Vagina (tissue), 2 donors: ENCODE results near the gene ZNF174. TPM values are rescaled to one million over a fixed set of nuclear protein-coding genes. Genes with fewer than 3 reads are reported as not detected.

Source experiments
- DNase-seq, 2 donors: peaks; one replicate each; pipeline ENCODE4 v3.0.0-alpha.2; 2017; ENCODE audit errors: extremely low spot score in 2 of 2
- H3K27ac ChIP-seq: fragments of 200-600 bp; sonication (generic); one replicate; pipeline ENCODE4 v1.5.1; 2019
- H3K27me3 ChIP-seq: fragments of 200-600 bp; sonication (generic); one replicate; pipeline ENCODE4 v1.5.1; 2019
- H3K36me3 ChIP-seq, 2 donors: fragments of 200-600 bp; sonication (generic); one replicate each; pipeline ENCODE4 v1.5.1; 2017 to 2019
- H3K4me1 ChIP-seq: fragments of 200-600 bp; sonication (generic); one replicate; pipeline ENCODE4 v1.5.1; 2019
- H3K4me3 ChIP-seq, 2 donors: fragments of 200-600 bp; sonication (generic); 1 replicate in 1 of 2; 2 replicates in 1 of 2; pipeline ENCODE4 v1.5.1; 2016 to 2019
- H3K9me3 ChIP-seq: fragments of 200-600 bp; sonication (generic); one replicate; pipeline ENCODE4 v1.5.1; 2019
- CTCF ChIP-seq, 3 experiments: fragments of 450-650 bp in 2 of 3; fragments of 200-600 bp in 1 of 3; sonication (generic) in 1 of 3; IDR thresholded peaks; one replicate each; pipeline ENCODE4 v1.5.1; 2017 to 2019; ENCODE audit warnings: antibody characterized with exemption in 3 of 3, mild to moderate bottlenecking in 2 of 3, moderate library complexity in 2 of 3
- POLR2A ChIP-seq, 2 donors: fragments of 450-650 bp; IDR thresholded peaks; one replicate each; pipeline ENCODE4 v1.6.1; 2017; ENCODE audit warnings: antibody characterized with exemption in 2 of 2, mild to moderate bottlenecking in 2 of 2, moderate library complexity in 2 of 2
- POLR2AphosphoS5 ChIP-seq, 2 donors: sonication (generic); formaldehyde crosslinking; IDR thresholded peaks; one replicate each; pipeline ENCODE4 v1.9.0; 2017; ENCODE audit warnings: antibody characterized with exemption in 2 of 2, mild to moderate bottlenecking in 2 of 2, low read depth in 1 of 2; ENCODE audit not compliant: insufficient read depth in 1 of 2
- intact Hi-C: fragments of 100-400 bp; cut with DNase I; formaldehyde crosslinking; loops from one replicate; pipeline ENCODE4 v1.15.1; 2023
- total RNA-seq: library from RNA; depleted of rRNA; stranded (reverse); fragments of >200 nt; gene quantifications from one replicate; pipeline ENCODE4 v1.2.3, GENCODE V29; 2016

The ZNF174 gene
- total RNA-seq, 1 donor from 2014 or later: 14.0 TPM

- intact Hi-C loops: no loop called here
- Histone ChIP-seq H3K27me3 (no peaks in the 10 kb centered on the region), H3K9me3 (no peaks in the 10 kb centered on the region), H3K36me3 (peaks cover 0 to 21% of the 10 kb centered on the region in 2 donors), H3K4me1 (no peaks in the 10 kb centered on the region), H3K4me3 (no peak overlapping the region), H3K27ac (no peak overlapping the region)
- DNase-seq: no peak
- no peak for TF ChIP-seq POLR2A (IDR thresholded peaks at IDR 0.05)
- no peak for TF ChIP-seq POLR2AphosphoS5 (IDR thresholded peaks at IDR 0.05; ENCODE audit: insufficient read depth in 1 of 2, low read depth in 1 of 2)
- TF ChIP-seq CTCF (IDR thresholded peaks at IDR 0.05): no peak
These were observed 33.4 kb downstream of the ZNF174 start for GRCh38 chr16:3434373-3434772.

GRCh38 chr16:3439637-3440036 is 38.6 kb downstream of the ZNF174 start:
- H3K36me3 ChIP-seq: peaks cover 0 to 33% of the 10 kb centered on the region in 2 donors
- intact Hi-C loops: no loop called here
- no peaks in the 10 kb centered on the region for H3K27me3 ChIP-seq
- no peak for DNase-seq
- no peak overlapping the region for H3K4me3 ChIP-seq
- no peak overlapping the region for H3K27ac ChIP-seq
- TF ChIP-seq CTCF (IDR thresholded peaks at IDR 0.05) (no peak), POLR2AphosphoS5 (IDR thresholded peaks at IDR 0.05; ENCODE audit: insufficient read depth in 1 of 2, low read depth in 1 of 2) (no peak), POLR2A (IDR thresholded peaks at IDR 0.05) (no peak)
- peaks cover 6% of the 10 kb centered on the region for H3K4me1 ChIP-seq
- peaks cover 5% of the 10 kb centered on the region for H3K9me3 ChIP-seq

GRCh38 chr16:3443108-3444031 is 42.4 kb downstream of the ZNF174 start, which contains the start of the genes NAA60 and ZNF597:
Gene NAA60, plus strand, starts transcription at chr16:3443680. Its CDS starts 32,548 bp downstream, at chr16:3476228.
Gene ZNF597, minus strand, starts transcription at chr16:3443504. Its CDS starts 351 bp downstream, at chr16:3443153.
- Histone ChIP-seq H3K4me1 (peaks cover 7% of the 10 kb centered on the region), H3K36me3 (peaks cover 0 to 24% of the 10 kb centered on the region in 2 donors)
- intact Hi-C loops: no loop called here

GRCh38 chr16:3444032-3444388 is 43.0 kb downstream of the ZNF174 start:
- Histone ChIP-seq H3K4me3 (peak overlapping the region; percentile 52 to 59), H3K9me3 (peaks cover 5% of the 10 kb centered on the region), H3K36me3 (peaks cover 0 to 20% of the 10 kb centered on the region in 2 donors), H3K27ac (no peak overlapping the region), H3K4me1 (peaks cover 7% of the 10 kb centered on the region), H3K27me3 (no peaks in the 10 kb centered on the region)
- no peak for TF ChIP-seq POLR2AphosphoS5 (IDR thresholded peaks at IDR 0.05; ENCODE audit: insufficient read depth in 1 of 2, low read depth in 1 of 2)
- no peak for TF ChIP-seq CTCF (IDR thresholded peaks at IDR 0.05)
- TF ChIP-seq POLR2A (IDR thresholded peaks at IDR 0.05): no peak
- no peak for DNase-seq
- intact Hi-C loops: no loop called here

More at GRCh38 chr16:3443108-3444031, 42.4 kb downstream of the ZNF174 start, which contains the start of the genes NAA60 and ZNF597:
- H3K4me3 ChIP-seq: peak within 1 kb of the TSS; percentile 52 to 59
- H3K9me3 ChIP-seq: peaks cover 5% of the 10 kb centered on the region
- H3K27me3 ChIP-seq: no peaks in the 10 kb centered on the region
- no peak for DNase-seq
- no peak within 1 kb of the TSS for H3K27ac ChIP-seq
- TF ChIP-seq CTCF (IDR thresholded peaks at IDR 0.05) (no peak), POLR2AphosphoS5 (IDR thresholded peaks at IDR 0.05; ENCODE audit: insufficient read depth in 1 of 2, low read depth in 1 of 2) (peak; percentile 58 to 69)

GRCh38 chr16:3454093-3454492 is 53.1 kb downstream of the ZNF174 start:
- Histone ChIP-seq H3K27ac (no peak overlapping the region), H3K36me3 (no peaks in the 10 kb centered on the region), H3K4me1 (peaks cover 15% of the 10 kb centered on the region), H3K4me3 (no peak overlapping the region), H3K27me3 (no peaks in the 10 kb centered on the region), H3K9me3 (no peaks in the 10 kb centered on the region)
- DNase-seq: no peak
- no peak for TF ChIP-seq POLR2A (IDR thresholded peaks at IDR 0.05)
- intact Hi-C loops: no loop called here
